LNCaP clone FGC (cell line): ENCODE data around the gene DCLK1.

Source experiments
- DNase-seq: peaks from one replicate; pipeline ENCODE4 v3.0.0-alpha.2; 2011; ENCODE audit warnings: low read depth
- H3K4me3 ChIP-seq: 2 replicates; pipeline ENCODE4 v1.5.1; 2011; ENCODE audit warnings: mild to moderate bottlenecking, low read depth, low read length, control low read depth
- TF ChIP-seq, protein P1 (sequence below): IDR thresholded peaks from 2 replicates; pipeline ENCODE4 v1.5.1; 2012; ENCODE audit warnings: mild to moderate bottlenecking; ENCODE audit not compliant: control insufficient read depth, insufficient read depth; ENCODE audit errors: extremely low read depth

The DCLK1 gene

GRCh38 chr13:35856084-35856483, 275.1 kb downstream of the DCLK1 start:
- no peak overlapping the region for H3K4me3 ChIP-seq
- DNase-seq: no peak
- TF ChIP-seq, protein P1, sequence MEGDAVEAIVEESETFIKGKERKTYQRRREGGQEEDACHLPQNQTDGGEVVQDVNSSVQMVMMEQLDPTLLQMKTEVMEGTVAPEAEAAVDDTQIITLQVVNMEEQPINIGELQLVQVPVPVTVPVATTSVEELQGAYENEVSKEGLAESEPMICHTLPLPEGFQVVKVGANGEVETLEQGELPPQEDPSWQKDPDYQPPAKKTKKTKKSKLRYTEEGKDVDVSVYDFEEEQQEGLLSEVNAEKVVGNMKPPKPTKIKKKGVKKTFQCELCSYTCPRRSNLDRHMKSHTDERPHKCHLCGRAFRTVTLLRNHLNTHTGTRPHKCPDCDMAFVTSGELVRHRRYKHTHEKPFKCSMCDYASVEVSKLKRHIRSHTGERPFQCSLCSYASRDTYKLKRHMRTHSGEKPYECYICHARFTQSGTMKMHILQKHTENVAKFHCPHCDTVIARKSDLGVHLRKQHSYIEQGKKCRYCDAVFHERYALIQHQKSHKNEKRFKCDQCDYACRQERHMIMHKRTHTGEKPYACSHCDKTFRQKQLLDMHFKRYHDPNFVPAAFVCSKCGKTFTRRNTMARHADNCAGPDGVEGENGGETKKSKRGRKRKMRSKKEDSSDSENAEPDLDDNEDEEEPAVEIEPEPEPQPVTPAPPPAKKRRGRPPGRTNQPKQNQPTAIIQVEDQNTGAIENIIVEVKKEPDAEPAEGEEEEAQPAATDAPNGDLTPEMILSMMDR: no peak

- H3K4me3 ChIP-seq: no peak overlapping the region
- TF ChIP-seq, protein P1: no peak
- DNase-seq: no peak
Observed at GRCh38 chr13:35855531-35856019, 275.6 kb downstream of the DCLK1 start.

GRCh38 chr13:35854286-35854685, 276.9 kb downstream of the DCLK1 start:
- TF ChIP-seq, protein P1: no peak

GRCh38 chr13:35851881-35852280, 279.3 kb downstream of the DCLK1 start:
- TF ChIP-seq, protein P1: no peak
- H3K4me3 ChIP-seq: no peak overlapping the region

More at GRCh38 chr13:35854286-35854685, 276.9 kb downstream of the DCLK1 start:
- no peak for DNase-seq
- no peak overlapping the region for H3K4me3 ChIP-seq

DNA sequence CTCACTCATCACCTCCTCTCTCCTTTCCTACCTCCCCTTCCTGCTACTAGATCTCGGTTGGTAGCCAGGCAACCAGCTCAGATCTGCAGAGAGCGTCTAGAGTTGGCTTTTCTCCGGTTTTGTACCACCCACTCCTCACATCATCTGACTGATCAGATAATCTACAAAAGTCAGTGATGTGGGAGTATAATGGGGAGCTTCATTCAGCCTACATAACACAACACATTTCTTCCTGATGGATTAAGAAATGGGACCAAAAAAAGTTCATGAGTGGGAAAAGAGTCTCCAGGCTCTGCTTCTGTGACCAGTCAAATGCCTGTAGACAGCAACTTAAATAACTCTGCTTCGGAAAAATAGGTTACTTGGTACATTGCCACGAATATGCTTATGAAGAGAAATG, 279.8 kb downstream of the DCLK1 start:
- DNase-seq: no peak
- TF ChIP-seq, protein P1: no peak
- no peak overlapping the region for H3K4me3 ChIP-seq

More at GRCh38 chr13:35851881-35852280, 279.3 kb downstream of the DCLK1 start:
- no peak for DNase-seq

GRCh38 chr13:35850569-35850968, 280.6 kb downstream of the DCLK1 start:
- TF ChIP-seq, protein P1: no peak
- no peak for DNase-seq
- H3K4me3 ChIP-seq: no peak overlapping the region

- no peak for DNase-seq
- TF ChIP-seq, protein P1: no peak
- no peak overlapping the region for H3K4me3 ChIP-seq
Observed at GRCh38 chr13:35849256-35849644, 281.9 kb downstream of the DCLK1 start.
